SH-SY5Y (cell line): ENCODE data around the gene CTTN.

Experiments used
- GATA2 ChIP-seq: IDR thresholded peaks from 2 replicates; pipeline ENCODE4 v1.6.1; 2011; ENCODE audit warnings: mild to moderate bottlenecking, low read depth, low read length
- GATA3 ChIP-seq: IDR thresholded peaks from 2 replicates; pipeline ENCODE4 v1.6.1; 2011; ENCODE audit warnings: low read depth, mild to moderate bottlenecking, low read length, moderate library complexity

- TF ChIP-seq GATA2 (no peak), GATA3 (no peak)
These were observed 66.4 kb downstream of the CTTN start for GRCh38 chr11:70464509-70465361.
